ENCODE measurements around the gene RBM42.
"Not testable (repeated sequence)": the region's sequence is repeated elsewhere in the genome, so short reads cannot be mapped to it uniquely, and the experiment has no call there.

RBM42 gene

GRCh38 chr19:35628565-35629331, at the start of gene RBM42:
Gene RBM42, plus strand, starts transcription at chr19:35629036. Its CDS starts 118 bp downstream, at chr19:35629154.
- DNase-seq (ENCODE audit: low read depth), result peak; percentile 98

- no peak for DNase-seq (ENCODE audit: low read depth)
Observed at GRCh38 chr19:35582760-35583159, 46.1 kb upstream of the RBM42 start.

- no peak for DNase-seq (ENCODE audit: low read depth)
Observed at GRCh38 chr19:35585848-35586247, 43.0 kb upstream of the RBM42 start, which contains the start of gene PMIS2. Gene PMIS2, plus strand, starts transcription at chr19:35586173. Its CDS starts 87 bp downstream, at chr19:35586260.

GRCh38 chr19:35587321-35587720, 41.5 kb upstream of the RBM42 start:
- no peak for DNase-seq (ENCODE audit: low read depth)

GRCh38 chr19:35590875-35591274, 38.0 kb upstream of the RBM42 start:
- DNase-seq (ENCODE audit: low read depth), result no peak

GRCh38 chr19:35592226-35592625, 36.6 kb upstream of the RBM42 start:
- DNase-seq (ENCODE audit: low read depth), result no peak

GRCh38 chr19:35595026-35595425, 33.8 kb upstream of the RBM42 start:
- DNase-seq (ENCODE audit: low read depth), result not testable (repeated sequence)

- no peak for DNase-seq (ENCODE audit: low read depth)
Observed at GRCh38 chr19:35595928-35596327, 32.9 kb upstream of the RBM42 start.

- DNase-seq (ENCODE audit: low read depth), result no peak
Observed at GRCh38 chr19:35596366-35596999, 32.4 kb upstream of the RBM42 start.

- DNase-seq (ENCODE audit: low read depth), result no peak
Observed at GRCh38 chr19:35601971-35602370, 26.9 kb upstream of the RBM42 start.

GRCh38 chr19:35604436-35604835, 24.4 kb upstream of the RBM42 start:
- not testable (repeated sequence) for DNase-seq (ENCODE audit: low read depth)

- not testable (repeated sequence) for DNase-seq (ENCODE audit: low read depth)
Observed at GRCh38 chr19:35607170-35607569, 21.7 kb upstream of the RBM42 start.

GRCh38 chr19:35607661-35608060, 21.2 kb upstream of the RBM42 start:
- DNase-seq (ENCODE audit: low read depth), result no peak

GRCh38 chr19:35608251-35608650, 20.6 kb upstream of the RBM42 start:
- DNase-seq (ENCODE audit: low read depth), result no peak

GRCh38 chr19:35609851-35610353, 18.9 kb upstream of the RBM42 start:
- no peak for DNase-seq (ENCODE audit: low read depth)

- no peak for DNase-seq (ENCODE audit: low read depth)
Observed at GRCh38 chr19:35612224-35612558, 16.6 kb upstream of the RBM42 start.

GRCh38 chr19:35612559-35613321, 16.1 kb upstream of the RBM42 start, which contains the start of gene HAUS5:
Gene HAUS5, plus strand, starts transcription at chr19:35612735. Its CDS starts 60 bp downstream, at chr19:35612795.
- DNase-seq (ENCODE audit: low read depth), result peak; percentile 89

- DNase-seq (ENCODE audit: low read depth), result no peak
Observed at GRCh38 chr19:35613574-35613973, 15.3 kb upstream of the RBM42 start.

- no peak for DNase-seq (ENCODE audit: low read depth)
Observed at GRCh38 chr19:35615036-35615435, 13.8 kb upstream of the RBM42 start.

- DNase-seq (ENCODE audit: low read depth), result no peak
Observed at GRCh38 chr19:35618857-35619256, 10.0 kb upstream of the RBM42 start.

GRCh38 chr19:35619290-35619923, 9.4 kb upstream of the RBM42 start:
- DNase-seq (ENCODE audit: low read depth), result no peak

GRCh38 chr19:35620001-35620400, 8.8 kb upstream of the RBM42 start:
- DNase-seq (ENCODE audit: low read depth), result no peak

Measured in stimulated activated CD8-positive, alpha-beta memory T cell treated with anti-CD3 and anti-CD28 coated beads, Interleukin-15, amount 100 ng/mL, for 1 hour (primary cell).